ENCODE measurements around the gene KIR2DL3.
"Not testable (repeated sequence)": the region's sequence is repeated elsewhere in the genome, so short reads cannot be mapped to it uniquely, and the experiment has no call there.

KIR2DL3 gene

DNA sequence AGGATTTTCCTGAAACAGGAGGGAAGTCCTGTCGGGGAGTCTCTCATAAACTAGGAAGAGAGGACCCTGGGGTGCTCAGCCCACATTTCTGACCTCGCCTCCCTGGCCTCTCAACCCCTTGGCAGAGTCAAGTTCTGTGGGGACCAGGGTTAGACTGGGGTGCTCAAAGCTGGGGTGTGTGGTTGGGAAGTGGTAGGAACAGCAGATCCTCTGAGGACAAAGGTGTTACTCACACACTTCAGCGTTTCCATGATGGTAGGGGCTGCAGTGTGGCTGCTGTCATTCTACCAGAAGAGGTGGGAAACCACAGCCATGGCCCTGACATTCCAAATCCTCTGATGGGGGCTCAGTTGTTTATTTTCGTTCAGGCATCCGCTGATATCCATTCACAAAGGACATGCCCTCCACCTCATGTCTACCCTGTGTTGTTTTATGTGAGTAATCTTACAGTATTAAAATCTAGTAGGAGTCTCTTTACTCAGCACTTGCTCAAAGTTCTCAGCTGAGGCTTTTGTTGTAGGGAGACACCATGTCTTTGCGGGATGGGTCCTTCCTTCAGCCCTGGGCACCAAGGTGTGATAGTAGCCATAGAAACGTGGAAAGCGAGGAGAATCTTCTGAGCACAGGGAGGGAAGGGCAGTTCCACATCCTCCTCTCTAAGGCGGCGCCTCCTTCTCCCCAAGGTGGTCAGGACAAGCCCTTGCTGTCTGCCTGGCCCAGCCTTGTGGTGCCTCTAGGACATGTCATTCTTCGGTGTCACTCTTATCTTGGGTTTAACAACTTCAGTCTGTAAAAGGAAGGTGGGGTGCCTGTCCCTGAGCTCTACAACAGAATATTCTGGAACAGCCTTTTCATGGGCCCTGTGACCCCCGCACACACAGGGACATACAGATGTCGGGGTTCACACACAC, 1.5 kb downstream of the KIR2DL3 start:
- H3K9ac ChIP-seq (ENCODE audit: low read depth in 1 of 2, low read length in 2 of 2): no peak overlapping the region
- no peaks in the 10 kb centered on the region for H3K27me3 ChIP-seq (ENCODE audit: control insufficient read depth in 1 of 2, insufficient read depth in 2 of 2, low read length in 2 of 2)
- H3K27ac ChIP-seq (ENCODE audit: low read depth, low read length): no peak overlapping the region
- no peaks in the 10 kb centered on the region for H3K9me3 ChIP-seq (ENCODE audit: control insufficient read depth in 1 of 2, low read length in 2 of 2)
- H3K36me3 ChIP-seq (ENCODE audit: control insufficient read depth in 1 of 2, insufficient read depth in 2 of 2, low read length in 2 of 2): no peaks in the 10 kb centered on the region
- no peak overlapping the region for H3K4me3 ChIP-seq (ENCODE audit: low read depth in 1 of 2, low read length in 2 of 2)
- no peaks in the 10 kb centered on the region for H3K4me1 ChIP-seq (ENCODE audit: control insufficient read depth in 1 of 2, insufficient read depth in 2 of 2, low read length in 2 of 2)

DNA sequence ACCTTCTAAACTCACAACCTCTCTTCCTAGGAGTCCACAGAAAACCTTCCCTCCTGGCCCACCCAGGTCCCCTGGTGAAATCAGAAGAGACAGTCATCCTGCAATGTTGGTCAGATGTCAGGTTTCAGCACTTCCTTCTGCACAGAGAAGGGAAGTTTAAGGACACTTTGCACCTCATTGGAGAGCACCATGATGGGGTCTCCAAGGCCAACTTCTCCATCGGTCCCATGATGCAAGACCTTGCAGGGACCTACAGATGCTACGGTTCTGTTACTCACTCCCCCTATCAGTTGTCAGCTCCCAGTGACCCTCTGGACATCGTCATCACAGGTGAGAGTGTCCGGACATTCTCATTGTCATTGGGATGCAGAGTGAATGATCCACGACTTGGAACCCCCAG, 3.6 kb downstream of the KIR2DL3 start:
- H3K9ac ChIP-seq (ENCODE audit: low read depth in 1 of 2, low read length in 2 of 2); H3K4me3 ChIP-seq (ENCODE audit: low read depth in 1 of 2, low read length in 2 of 2); H3K27ac ChIP-seq (ENCODE audit: low read depth, low read length); H3K4me1 ChIP-seq (ENCODE audit: control insufficient read depth in 1 of 2, insufficient read depth in 2 of 2, low read length in 2 of 2); H3K36me3 ChIP-seq (ENCODE audit: control insufficient read depth in 1 of 2, insufficient read depth in 2 of 2, low read length in 2 of 2); H3K27me3 ChIP-seq (ENCODE audit: control insufficient read depth in 1 of 2, insufficient read depth in 2 of 2, low read length in 2 of 2); H3K9me3 ChIP-seq (ENCODE audit: control insufficient read depth in 1 of 2, low read length in 2 of 2): not testable (repeated sequence)

DNA sequence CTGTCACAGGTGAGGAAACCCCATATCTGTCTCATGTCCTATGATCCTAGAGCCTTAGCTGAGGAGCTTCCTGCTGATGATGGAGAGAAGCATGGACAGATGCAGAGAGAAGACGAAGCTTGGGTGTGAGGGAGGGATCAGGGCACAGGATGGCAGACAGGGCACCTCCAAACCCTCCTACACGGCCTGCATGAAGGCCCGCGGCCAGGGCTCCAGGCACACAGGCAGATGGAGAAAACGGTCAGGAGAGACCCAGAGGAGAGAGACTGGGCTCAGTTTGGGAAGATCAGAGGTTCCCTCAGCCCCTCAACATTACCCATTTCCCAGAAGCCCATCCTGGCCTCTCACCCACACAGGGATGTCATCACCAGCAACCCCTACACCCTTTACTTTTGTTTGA, 5.8 kb downstream of the KIR2DL3 start:
- not testable (repeated sequence) for H3K9me3 ChIP-seq (ENCODE audit: control insufficient read depth in 1 of 2, low read length in 2 of 2); H3K4me3 ChIP-seq (ENCODE audit: low read depth in 1 of 2, low read length in 2 of 2); H3K27ac ChIP-seq (ENCODE audit: low read depth, low read length); H3K9ac ChIP-seq (ENCODE audit: low read depth in 1 of 2, low read length in 2 of 2); H3K4me1 ChIP-seq (ENCODE audit: control insufficient read depth in 1 of 2, insufficient read depth in 2 of 2, low read length in 2 of 2); H3K27me3 ChIP-seq (ENCODE audit: control insufficient read depth in 1 of 2, insufficient read depth in 2 of 2, low read length in 2 of 2); H3K36me3 ChIP-seq (ENCODE audit: control insufficient read depth in 1 of 2, insufficient read depth in 2 of 2, low read length in 2 of 2)

DNA sequence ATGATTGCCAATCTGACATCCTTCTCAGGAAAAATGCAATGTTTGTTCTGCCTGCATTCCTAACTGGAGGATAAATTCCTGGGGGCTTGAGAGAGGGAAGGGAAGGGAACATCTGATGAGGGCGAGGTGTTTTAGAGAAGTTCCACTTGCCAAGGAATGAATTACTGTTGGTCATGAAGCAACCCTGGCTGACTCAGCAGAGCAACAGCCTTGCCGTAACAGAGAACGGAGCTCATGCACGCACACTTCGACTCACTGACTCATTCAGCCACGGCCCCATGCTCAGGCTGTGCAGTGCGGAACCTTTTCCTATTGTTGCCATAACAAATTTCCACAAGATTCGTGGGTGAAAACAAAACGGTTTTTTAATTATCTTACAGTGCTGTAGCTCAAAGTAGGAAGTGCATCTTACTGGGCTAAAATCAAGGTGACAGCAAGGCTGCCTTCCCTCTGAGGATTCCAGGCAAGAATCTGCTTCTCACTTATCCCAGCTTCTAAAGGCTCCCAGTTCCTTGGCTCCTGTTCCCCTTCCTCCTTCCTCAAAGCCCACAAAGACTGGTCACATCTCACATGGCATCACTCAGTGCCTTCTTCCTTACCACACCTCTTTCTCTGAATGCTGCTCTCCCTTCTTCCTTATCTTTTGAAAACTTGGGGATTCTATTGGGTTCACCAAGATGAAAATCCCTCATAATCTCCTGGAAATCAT, 9.5 kb downstream of the KIR2DL3 start:
- not testable (repeated sequence) for H3K27ac ChIP-seq (ENCODE audit: low read depth, low read length); H3K36me3 ChIP-seq (ENCODE audit: control insufficient read depth in 1 of 2, insufficient read depth in 2 of 2, low read length in 2 of 2); H3K4me3 ChIP-seq (ENCODE audit: low read depth in 1 of 2, low read length in 2 of 2); H3K27me3 ChIP-seq (ENCODE audit: control insufficient read depth in 1 of 2, insufficient read depth in 2 of 2, low read length in 2 of 2); H3K9ac ChIP-seq (ENCODE audit: low read depth in 1 of 2, low read length in 2 of 2); H3K9me3 ChIP-seq (ENCODE audit: control insufficient read depth in 1 of 2, low read length in 2 of 2); H3K4me1 ChIP-seq (ENCODE audit: control insufficient read depth in 1 of 2, insufficient read depth in 2 of 2, low read length in 2 of 2)

DNA sequence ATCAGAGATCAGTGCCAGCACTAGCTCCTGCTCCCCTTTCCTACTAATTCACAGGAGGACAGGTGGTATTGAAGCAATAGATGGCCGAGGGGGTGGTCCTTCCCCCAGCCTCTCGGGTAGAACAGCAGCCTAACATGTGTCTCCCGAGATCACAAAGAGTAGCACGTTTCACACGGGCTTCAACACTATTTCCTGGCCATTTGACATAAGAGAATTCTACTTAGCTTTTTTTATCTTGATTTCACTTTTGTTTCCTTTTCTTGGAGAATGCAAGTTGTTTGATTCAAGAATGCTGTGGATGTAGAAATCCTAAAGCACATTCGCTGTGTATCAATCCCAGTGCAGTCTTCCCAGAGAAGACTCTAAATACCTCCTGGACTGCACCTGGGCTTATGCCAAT, 12.0 kb downstream of the KIR2DL3 start:
- not testable (repeated sequence) for H3K9ac ChIP-seq (ENCODE audit: low read depth in 1 of 2, low read length in 2 of 2); H3K27me3 ChIP-seq (ENCODE audit: control insufficient read depth in 1 of 2, insufficient read depth in 2 of 2, low read length in 2 of 2); H3K9me3 ChIP-seq (ENCODE audit: control insufficient read depth in 1 of 2, low read length in 2 of 2); H3K4me1 ChIP-seq (ENCODE audit: control insufficient read depth in 1 of 2, insufficient read depth in 2 of 2, low read length in 2 of 2); H3K4me3 ChIP-seq (ENCODE audit: low read depth in 1 of 2, low read length in 2 of 2); H3K36me3 ChIP-seq (ENCODE audit: control insufficient read depth in 1 of 2, insufficient read depth in 2 of 2, low read length in 2 of 2); H3K27ac ChIP-seq (ENCODE audit: low read depth, low read length)

DNA sequence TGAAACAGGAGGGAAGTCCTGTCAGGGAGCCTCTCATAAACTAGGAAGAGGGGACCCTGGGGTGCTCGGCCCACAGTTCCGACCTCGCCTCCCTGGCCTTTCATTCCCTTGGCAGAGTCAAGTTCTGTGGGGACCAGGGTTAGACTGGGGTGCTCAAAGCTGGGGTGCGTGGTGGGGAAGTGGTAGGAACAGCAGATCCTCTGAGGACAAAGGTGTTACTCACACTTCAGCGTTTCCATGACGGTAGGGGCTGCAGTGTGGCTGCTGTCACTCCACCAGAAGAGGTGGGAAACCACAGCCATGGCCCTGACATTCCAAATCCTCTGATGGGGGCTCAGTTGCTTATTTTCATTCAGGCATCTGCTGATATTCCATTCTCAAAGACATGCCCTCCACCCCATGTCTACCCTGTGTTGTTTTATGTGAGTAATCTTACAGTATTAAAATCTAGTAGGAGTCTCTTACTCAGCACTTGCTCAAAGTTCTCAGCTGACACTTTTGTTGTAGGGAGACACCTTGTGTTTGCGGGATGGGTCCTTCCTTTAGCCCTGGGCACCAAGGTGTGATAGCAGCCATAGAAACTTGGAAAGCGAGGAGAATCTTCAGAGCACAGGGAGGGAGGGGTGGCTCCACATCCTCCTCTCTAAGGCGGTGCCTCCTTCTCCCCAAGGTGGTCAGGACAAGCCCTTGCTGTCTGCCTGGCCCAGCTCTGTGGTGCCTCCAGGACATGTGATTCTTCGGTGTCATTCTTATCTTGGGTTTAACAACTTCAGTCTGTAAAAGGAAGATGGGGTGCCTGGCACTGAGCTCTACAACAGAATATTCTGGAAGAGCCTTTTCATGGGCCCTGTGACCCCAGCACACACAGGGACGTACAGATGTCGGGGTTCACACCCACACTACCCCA, 18.1 kb downstream of the KIR2DL3 start:
- H3K27ac ChIP-seq (ENCODE audit: low read depth, low read length); H3K4me1 ChIP-seq (ENCODE audit: control insufficient read depth in 1 of 2, insufficient read depth in 2 of 2, low read length in 2 of 2); H3K4me3 ChIP-seq (ENCODE audit: low read depth in 1 of 2, low read length in 2 of 2); H3K9ac ChIP-seq (ENCODE audit: low read depth in 1 of 2, low read length in 2 of 2); H3K27me3 ChIP-seq (ENCODE audit: control insufficient read depth in 1 of 2, insufficient read depth in 2 of 2, low read length in 2 of 2); H3K9me3 ChIP-seq (ENCODE audit: control insufficient read depth in 1 of 2, low read length in 2 of 2); H3K36me3 ChIP-seq (ENCODE audit: control insufficient read depth in 1 of 2, insufficient read depth in 2 of 2, low read length in 2 of 2): not testable (repeated sequence)

DNA sequence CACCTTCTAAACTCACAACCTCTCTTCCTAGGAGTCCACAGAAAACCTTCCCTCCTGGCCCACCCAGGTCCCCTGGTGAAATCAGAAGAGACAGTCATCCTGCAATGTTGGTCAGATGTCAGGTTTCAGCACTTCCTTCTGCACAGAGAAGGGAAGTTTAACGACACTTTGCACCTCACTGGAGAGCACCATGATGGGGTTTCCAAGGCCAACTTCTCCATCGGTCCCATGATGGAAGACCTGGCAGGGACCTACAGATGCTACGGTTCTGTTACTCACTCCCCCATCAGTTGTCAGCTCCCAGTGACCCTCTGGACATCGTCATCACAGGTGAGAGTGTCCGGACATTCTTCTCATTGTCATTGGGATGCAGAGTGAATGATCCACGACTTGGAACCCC, 20.3 kb downstream of the KIR2DL3 start:
- not testable (repeated sequence) for H3K9me3 ChIP-seq (ENCODE audit: control insufficient read depth in 1 of 2, low read length in 2 of 2); H3K4me1 ChIP-seq (ENCODE audit: control insufficient read depth in 1 of 2, insufficient read depth in 2 of 2, low read length in 2 of 2); H3K27me3 ChIP-seq (ENCODE audit: control insufficient read depth in 1 of 2, insufficient read depth in 2 of 2, low read length in 2 of 2); H3K36me3 ChIP-seq (ENCODE audit: control insufficient read depth in 1 of 2, insufficient read depth in 2 of 2, low read length in 2 of 2); H3K4me3 ChIP-seq (ENCODE audit: low read depth in 1 of 2, low read length in 2 of 2); H3K9ac ChIP-seq (ENCODE audit: low read depth in 1 of 2, low read length in 2 of 2); H3K27ac ChIP-seq (ENCODE audit: low read depth, low read length)

DNA sequence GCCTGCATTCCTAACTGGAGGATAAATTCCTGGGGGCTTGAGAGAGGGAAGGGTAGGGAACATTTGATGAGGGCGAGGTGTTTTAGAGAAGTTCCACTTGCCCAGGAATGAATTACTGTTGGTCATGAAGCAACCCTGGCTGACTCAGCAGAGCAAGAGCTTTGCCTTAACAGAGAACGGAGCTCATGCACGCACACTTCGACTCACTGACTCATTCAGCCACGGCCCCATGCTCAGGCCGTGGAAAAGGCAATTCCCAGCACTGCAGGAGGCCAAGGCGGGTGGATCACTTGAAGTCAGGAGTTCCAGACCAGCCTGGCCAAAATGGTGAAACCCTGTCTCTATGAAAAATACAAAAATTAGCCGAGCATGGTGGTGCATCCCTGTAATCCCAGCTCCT, 25.9 kb downstream of the KIR2DL3 start:
- H3K27ac ChIP-seq (ENCODE audit: low read depth, low read length); H3K9ac ChIP-seq (ENCODE audit: low read depth in 1 of 2, low read length in 2 of 2); H3K9me3 ChIP-seq (ENCODE audit: control insufficient read depth in 1 of 2, low read length in 2 of 2); H3K4me3 ChIP-seq (ENCODE audit: low read depth in 1 of 2, low read length in 2 of 2); H3K4me1 ChIP-seq (ENCODE audit: control insufficient read depth in 1 of 2, insufficient read depth in 2 of 2, low read length in 2 of 2); H3K27me3 ChIP-seq (ENCODE audit: control insufficient read depth in 1 of 2, insufficient read depth in 2 of 2, low read length in 2 of 2); H3K36me3 ChIP-seq (ENCODE audit: control insufficient read depth in 1 of 2, insufficient read depth in 2 of 2, low read length in 2 of 2): not testable (repeated sequence)

DNA sequence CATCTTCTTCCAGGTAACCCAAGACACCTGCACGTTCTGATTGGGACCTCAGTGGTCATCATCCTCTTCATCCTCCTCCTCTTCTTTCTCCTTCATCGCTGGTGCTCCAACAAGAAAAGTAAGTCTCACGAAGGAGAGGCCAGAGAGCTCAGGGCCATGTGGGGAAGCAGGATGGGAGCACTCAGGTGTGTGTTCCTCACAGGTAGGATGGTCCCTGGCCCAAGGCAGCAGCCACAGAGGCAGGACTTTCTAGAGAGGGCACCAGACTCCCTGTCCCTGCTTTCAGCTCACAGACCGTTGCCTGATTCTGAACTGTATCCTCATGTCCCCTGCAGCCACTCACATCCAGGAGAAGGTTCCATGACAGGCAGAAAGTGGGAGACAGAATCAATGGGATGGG, 28.2 kb downstream of the KIR2DL3 start:
- not testable (repeated sequence) for H3K27me3 ChIP-seq (ENCODE audit: control insufficient read depth in 1 of 2, insufficient read depth in 2 of 2, low read length in 2 of 2); H3K36me3 ChIP-seq (ENCODE audit: control insufficient read depth in 1 of 2, insufficient read depth in 2 of 2, low read length in 2 of 2); H3K27ac ChIP-seq (ENCODE audit: low read depth, low read length); H3K4me3 ChIP-seq (ENCODE audit: low read depth in 1 of 2, low read length in 2 of 2); H3K4me1 ChIP-seq (ENCODE audit: control insufficient read depth in 1 of 2, insufficient read depth in 2 of 2, low read length in 2 of 2); H3K9me3 ChIP-seq (ENCODE audit: control insufficient read depth in 1 of 2, low read length in 2 of 2); H3K9ac ChIP-seq (ENCODE audit: low read depth in 1 of 2, low read length in 2 of 2)

DNA sequence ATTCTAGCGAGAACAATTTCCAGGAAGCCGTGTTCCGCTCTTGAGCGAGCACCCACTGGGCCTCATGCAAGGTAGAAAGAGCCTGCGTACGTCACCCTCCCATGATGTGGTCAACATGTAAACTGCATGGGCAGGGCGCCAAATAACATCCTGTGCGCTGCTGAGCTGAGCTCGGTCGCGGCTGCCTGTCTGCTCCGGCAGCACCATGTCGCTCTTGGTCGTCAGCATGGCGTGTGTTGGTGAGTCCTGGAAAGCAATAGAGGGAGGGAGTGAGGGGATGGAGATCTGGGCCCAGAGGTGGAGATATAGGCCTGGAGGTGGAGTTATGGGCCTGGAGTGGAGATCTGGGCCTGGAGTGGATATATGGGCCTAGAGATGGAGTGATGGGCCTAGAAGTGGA, 31.3 kb downstream of the KIR2DL3 start, which contains the start of gene KIR2DL1:
TSS of gene KIR2DL1 (plus strand) at position 148 of the 400 bp plus-strand sequence. CDS start at position 206, 58 bp downstream.
- H3K36me3 ChIP-seq (ENCODE audit: control insufficient read depth in 1 of 2, insufficient read depth in 2 of 2, low read length in 2 of 2); H3K27me3 ChIP-seq (ENCODE audit: control insufficient read depth in 1 of 2, insufficient read depth in 2 of 2, low read length in 2 of 2); H3K9ac ChIP-seq (ENCODE audit: low read depth in 1 of 2, low read length in 2 of 2); H3K4me1 ChIP-seq (ENCODE audit: control insufficient read depth in 1 of 2, insufficient read depth in 2 of 2, low read length in 2 of 2); H3K27ac ChIP-seq (ENCODE audit: low read depth, low read length); H3K4me3 ChIP-seq (ENCODE audit: low read depth in 1 of 2, low read length in 2 of 2); H3K9me3 ChIP-seq (ENCODE audit: control insufficient read depth in 1 of 2, low read length in 2 of 2): not testable (repeated sequence)

All from duodenal mucosa (tissue), 2 donors.